GM19372 (cell line): ENCODE results near the gene ICE1.
A peak's percentile ranks its signal among the peaks of the same experiment; 100 is the strongest.
"Not testable (repeated sequence)": the region's sequence is repeated elsewhere in the genome, so short reads cannot be mapped to it uniquely, and the experiment has no call there.

Experiments
- ATAC-seq: cut with Tn5 transposase; IDR thresholded peaks from one replicate; pipeline ENCODE4 v1.9.1; 2021; ENCODE audit warnings: mild to moderate bottlenecking, low read depth, moderate library complexity; ENCODE audit not compliant: unreplicated experiment

ICE1 gene

DNA sequence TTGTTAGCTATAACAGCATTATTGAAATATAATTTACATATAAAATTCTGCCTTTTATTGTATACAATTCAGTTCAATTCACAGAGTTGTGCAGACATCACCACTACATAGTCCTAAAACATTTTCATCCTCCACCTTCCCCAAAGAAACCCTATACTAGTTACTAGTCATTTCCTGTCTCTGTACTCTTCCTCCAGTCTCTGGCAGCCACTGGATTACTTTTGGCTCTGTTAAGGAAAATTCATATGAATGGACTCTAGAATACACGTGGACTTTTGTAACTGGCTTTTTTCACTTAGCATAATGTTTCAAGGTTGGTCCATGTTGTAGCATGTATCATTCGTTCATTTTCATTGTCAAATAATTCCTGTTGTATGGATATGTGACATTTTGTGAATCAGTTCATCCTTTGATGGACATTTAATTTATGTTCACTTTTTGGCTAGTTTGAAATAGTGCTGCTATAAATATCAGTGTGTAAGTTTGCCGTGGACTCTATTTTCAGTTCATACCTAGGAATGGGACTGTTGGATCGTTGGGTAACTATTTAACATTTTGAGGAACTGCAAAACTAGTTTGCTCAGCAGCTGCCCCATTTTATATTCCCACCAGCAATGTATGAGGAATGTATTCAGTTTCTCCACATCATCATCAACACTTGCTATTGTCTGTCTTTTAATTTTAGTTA lies 9.7 kb downstream of the ICE1 start:
- no peak for ATAC-seq

DNA sequence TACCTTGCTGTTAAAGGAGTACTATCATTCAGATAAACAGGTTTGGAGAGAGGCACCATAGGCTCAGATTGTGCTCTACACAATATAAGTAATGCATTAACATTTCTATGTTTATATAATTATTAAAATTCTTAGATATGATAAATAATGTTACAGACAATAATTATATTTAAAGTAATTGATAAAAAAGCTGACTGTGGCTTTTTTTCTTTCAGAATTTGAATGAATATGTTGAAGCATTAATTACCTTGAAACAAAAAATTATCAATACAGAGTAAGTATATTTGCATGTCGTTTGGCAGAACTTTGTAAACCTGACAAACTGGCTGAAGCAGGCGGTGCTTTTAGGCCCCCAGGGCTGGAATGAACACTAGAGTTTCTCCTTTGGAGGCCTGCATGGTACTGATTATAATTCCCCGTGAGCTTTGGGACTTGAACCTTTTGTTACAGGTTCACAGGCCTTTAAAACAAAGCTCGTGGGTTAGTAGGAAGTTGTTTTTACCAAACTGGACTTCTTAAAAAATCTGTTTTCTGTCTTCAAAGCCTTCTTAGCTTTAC lies 13.8 kb downstream of the ICE1 start:
- ATAC-seq = no peak

GRCh38 chr5:5437227-5438172 lies 15.0 kb downstream of the ICE1 start:
- ATAC-seq = peak; percentile 74

DNA sequence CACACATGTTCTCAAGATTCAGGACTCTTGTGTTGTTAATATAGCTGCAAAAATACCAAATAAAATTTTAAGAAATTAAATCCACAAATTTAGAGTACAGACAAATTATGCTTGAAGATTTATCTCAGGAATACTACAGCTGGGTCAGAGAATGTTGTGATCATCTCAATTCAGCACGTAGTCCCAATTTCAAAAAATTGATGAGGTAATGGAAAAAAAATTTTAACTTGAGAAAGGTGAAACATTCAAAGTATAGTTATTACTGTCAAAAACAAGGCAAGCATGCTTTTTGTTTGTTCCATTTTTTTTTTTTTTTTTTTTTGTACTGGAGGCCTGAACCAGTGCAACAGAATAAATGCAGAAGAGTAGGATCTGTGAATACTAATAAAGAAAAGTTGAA lies 29.4 kb downstream of the ICE1 start:
- no peak for ATAC-seq

DNA sequence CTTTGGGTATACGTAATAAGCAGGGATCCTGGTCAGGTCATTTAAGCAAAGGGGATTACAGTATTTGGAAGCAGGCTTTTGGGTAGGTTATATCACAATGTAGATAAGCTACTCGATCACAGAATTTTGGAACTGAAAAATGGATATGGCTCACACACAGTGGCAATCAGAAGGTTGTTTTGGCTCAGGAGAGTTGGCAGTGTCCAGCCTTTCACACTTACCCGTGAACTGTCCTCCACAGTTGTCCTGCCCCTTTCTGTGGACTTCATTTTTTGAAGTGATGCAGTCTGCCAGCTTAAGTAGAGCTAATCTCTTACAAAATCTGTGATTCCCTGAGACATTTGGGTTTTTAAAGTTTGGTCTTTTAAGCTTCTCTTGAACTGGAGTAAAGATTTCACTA lies 30.7 kb downstream of the ICE1 start:
- ATAC-seq = no peak

DNA sequence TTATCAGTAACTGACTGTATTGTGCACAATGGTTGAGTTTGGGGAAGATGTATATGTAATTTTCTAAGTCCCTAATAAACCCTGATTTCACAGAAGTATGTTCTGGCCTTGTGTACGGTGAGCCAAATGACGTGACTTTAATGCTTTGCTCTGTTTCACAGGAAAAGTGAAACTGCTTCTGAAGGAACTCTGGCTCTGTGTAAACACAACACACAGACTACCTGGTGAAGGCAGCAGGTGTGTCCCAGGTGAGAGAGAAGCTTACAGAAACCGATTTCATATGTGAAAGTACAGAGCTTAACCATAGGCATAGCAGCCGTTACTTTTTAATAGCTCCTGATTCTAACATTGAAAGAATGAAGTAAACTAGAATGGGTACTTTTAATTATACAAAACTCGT lies 31.9 kb downstream of the ICE1 start:
- ATAC-seq = no peak

- ATAC-seq = no peak
Measured at GRCh38 chr5:5456858-5457257, 34.4 kb downstream of the ICE1 start.

- no peak for ATAC-seq
Measured at GRCh38 chr5:5460311-5460710, 37.8 kb downstream of the ICE1 start.

- ATAC-seq = no peak
Measured at GRCh38 chr5:5461012-5461411, 38.5 kb downstream of the ICE1 start.

DNA sequence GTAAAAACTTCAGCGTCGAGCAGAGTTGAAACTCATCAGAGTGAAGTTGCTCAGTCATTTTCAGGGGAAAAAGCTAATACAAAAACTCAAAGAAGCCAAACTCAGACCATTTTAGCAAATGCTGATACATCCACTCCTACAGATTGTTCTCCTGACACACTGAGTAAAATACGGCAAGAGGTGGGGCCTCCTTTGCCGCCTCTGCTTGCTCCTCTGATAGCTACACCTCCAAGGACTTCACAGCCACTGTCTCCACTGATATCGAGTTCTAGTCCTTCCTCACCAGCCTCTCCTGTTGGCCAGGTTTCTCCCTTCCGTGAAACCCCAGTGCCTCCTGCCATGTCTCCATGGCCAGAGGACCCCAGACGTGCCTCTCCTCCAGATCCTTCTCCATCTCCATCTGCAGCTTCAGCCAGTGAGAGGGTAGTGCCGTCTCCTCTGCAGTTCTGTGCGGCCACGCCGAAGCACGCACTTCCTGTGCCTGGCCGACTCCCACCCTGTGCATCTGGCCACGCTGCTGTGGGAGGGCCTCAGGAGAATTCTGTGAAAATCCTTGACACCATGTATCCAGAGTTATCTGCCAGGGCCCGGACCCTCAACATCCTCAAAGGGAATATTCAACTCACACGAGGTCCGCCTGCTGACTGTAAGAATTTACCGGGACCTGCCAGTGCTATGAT lies 41.7 kb downstream of the ICE1 start:
- no peak for ATAC-seq

DNA sequence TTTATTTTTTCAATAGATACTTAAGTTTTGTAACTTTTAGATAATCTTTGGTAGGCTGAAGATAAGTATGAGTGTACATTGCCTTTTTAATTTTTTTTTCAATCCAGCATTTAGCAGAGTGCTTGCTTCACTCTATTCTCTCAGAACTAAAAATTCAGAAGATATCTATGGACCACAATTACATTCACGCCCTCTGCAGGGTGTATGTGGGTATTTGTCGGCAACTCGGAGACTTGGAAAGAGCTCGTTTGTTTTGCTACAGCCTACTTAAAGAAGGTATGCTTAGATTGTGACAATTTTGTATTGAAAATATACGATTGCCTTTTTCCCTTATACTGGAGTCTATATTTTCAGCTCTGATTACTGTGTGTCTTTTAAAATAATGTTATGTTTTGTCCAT lies 43.8 kb downstream of the ICE1 start:
- no peak for ATAC-seq

- ATAC-seq = no peak
Measured at GRCh38 chr5:5467737-5468136, 45.3 kb downstream of the ICE1 start.

- ATAC-seq = no peak
Measured at GRCh38 chr5:5470933-5471332, 48.5 kb downstream of the ICE1 start.

DNA sequence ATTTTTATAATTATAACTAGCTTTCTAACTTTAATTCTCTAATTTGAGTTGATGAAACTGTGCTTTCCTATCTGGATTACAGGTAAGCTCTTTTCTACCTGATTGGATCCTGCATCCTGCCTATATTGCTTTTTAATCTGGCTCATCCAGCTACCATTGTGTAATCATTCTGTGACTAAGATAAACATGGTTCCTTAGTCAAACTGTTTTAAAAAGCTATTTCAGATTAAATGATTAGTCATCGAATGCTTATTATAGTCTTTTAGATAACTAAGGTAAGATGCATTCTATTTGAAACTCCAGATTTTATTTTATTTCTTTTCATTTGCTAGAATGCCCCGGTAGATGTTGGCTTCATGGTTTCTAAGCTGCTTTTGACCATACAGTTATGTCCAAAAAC lies 50.7 kb downstream of the ICE1 start:
- no peak for ATAC-seq

- ATAC-seq = no peak
Measured at GRCh38 chr5:5474961-5475360, 52.5 kb downstream of the ICE1 start.

DNA sequence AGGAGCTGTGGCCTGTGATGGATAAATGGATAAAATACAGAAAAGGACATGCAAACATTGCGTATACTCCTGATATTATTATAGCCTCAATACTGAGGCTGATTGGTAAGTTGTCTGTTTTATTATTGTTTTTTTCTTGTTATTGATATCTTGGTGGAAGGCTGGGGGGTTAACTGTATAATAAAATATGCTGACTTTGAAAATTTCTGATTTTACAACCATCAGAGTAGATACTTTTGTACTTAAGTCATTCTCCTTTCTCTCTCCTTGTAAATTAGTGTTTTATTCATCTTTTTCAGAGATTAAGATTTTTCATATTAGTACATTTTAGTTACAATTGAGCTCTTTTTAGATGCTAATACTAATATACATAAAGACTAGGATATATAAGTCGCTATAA lies 53.5 kb downstream of the ICE1 start:
- no peak for ATAC-seq

DNA sequence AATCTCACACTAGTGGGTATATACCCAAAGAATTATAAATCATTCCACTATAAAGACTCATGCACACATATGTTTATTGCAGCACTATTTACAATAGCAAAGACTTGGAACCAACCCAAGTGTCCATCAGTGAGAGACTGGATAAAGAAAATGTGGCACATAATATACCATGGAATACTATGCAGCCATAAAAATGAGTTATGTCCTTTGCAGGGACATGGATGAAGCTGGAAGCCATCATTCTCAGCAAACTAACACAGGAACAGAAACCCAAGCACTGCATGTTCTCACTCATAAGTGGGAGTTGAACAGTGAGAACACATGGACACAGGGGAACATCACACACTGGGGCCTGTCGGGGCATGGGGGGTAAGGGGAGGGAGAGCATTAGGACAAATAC lies 57.1 kb downstream of the ICE1 start:
- ATAC-seq = not testable (repeated sequence)

GRCh38 chr5:5480481-5481111 lies 58.1 kb downstream of the ICE1 start:
- no peak for ATAC-seq

DNA sequence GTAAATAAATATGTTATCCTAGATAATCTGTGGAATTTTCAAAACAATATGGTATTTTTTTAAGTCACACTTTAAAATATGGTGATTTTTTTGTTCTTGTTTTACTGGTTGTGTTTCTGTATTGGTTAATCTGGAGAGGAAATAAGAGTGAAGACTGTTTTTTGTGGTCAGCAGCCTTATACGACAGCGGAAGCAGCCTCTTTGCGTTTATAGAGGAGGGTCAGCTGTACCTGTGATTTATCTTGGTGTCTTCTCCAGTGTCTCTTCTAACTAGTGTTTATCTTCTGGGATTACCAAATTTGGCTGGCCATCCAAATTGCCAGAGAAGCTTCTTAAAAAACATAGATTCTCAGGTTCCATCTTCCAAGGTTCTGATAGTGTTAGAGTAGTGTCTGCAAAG lies 58.7 kb downstream of the ICE1 start:
- ATAC-seq = no peak

DNA sequence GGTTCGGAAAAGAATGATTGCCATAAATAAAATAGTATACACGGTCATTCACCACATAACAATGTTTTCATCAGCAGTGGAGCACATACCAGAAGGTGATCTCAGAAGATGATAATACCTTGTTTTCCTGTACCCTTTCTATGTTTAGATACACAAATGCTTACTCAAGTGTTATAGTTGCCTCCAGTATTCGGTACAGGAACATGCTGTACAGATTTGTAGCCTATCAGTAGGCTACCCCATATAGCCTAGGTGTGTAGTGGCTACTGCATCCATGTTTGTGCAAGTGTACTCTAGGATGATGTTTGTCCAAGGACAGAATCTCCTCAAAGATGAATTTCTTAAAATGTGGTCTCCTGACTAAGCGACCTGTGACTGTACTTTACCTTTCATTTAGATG lies 59.2 kb downstream of the ICE1 start:
- ATAC-seq = no peak

GRCh38 chr5:5483350-5483749 lies 60.9 kb downstream of the ICE1 start:
- ATAC-seq = no peak
